ENCODE measurements around the gene SMIM10L1. TPM values are rescaled to one million over a fixed set of nuclear protein-coding genes. Genes with fewer than 3 reads are reported as not detected.

SMIM10L1 gene
- total and polyA plus RNA-seq, 8 donors: 9.5 to 15.5 (median 13.1) TPM

DNA sequence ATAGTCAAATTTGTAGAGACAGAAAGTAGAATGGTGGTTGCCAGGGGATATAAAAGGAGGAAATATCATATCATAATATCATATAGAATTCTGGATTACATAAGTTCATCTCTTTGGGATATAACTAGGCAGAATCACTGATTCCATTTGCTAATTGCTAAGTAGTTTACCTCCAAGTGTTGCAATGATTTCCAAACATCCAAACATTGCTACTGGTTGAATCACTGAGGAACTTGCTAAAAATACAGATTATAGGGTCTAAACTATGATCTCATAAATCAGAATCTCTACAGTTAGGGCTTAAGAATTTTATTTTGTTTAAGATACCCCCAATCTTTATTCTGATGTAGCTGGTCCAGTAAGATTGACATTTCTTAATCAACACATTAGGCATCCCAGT, 31.8 kb downstream of the SMIM10L1 start:
- ATAC-seq (no peak), DNase-seq (no peak)
- no peaks in the 10 kb centered on the region for H3K9me3 ChIP-seq
- H3K4me3 ChIP-seq: no peak overlapping the region
- no peaks in the 10 kb centered on the region for H3K4me1 ChIP-seq
- H3K27me3 ChIP-seq: no peaks in the 10 kb centered on the region
- no peak overlapping the region for H3K27ac ChIP-seq
- H3K36me3 ChIP-seq: no peaks in the 10 kb centered on the region
- TF ChIP-seq, protein P1, sequence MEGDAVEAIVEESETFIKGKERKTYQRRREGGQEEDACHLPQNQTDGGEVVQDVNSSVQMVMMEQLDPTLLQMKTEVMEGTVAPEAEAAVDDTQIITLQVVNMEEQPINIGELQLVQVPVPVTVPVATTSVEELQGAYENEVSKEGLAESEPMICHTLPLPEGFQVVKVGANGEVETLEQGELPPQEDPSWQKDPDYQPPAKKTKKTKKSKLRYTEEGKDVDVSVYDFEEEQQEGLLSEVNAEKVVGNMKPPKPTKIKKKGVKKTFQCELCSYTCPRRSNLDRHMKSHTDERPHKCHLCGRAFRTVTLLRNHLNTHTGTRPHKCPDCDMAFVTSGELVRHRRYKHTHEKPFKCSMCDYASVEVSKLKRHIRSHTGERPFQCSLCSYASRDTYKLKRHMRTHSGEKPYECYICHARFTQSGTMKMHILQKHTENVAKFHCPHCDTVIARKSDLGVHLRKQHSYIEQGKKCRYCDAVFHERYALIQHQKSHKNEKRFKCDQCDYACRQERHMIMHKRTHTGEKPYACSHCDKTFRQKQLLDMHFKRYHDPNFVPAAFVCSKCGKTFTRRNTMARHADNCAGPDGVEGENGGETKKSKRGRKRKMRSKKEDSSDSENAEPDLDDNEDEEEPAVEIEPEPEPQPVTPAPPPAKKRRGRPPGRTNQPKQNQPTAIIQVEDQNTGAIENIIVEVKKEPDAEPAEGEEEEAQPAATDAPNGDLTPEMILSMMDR (IDR thresholded peaks at IDR 0.05): no peak
- intact Hi-C loops (cut with DNase I): loop anchor here in 1 of 2 donors (10.0 kb wide), 1 partner anchor 282 kb away; no protein-coding TSS in a partner anchor

DNA sequence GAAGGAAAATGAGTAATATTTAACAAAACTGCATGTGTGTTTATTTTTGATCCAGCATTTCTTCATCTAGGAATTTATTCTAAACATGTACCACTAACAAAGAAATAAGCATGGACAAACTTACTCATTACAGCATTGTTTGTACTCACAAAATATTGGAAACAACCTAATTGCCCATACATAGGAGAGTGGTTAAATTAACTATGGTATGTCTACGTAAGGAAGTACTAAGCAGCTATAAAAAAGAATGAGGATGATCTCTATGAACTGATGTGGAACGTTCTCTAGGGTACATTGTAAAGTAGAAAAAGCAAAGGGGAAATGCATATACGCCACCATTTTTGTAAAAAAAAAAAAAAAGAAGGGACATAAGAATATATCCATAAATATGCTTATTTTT, 33.2 kb downstream of the SMIM10L1 start:
- no peak overlapping the region for H3K4me3 ChIP-seq
- H3K4me1 ChIP-seq: no peaks in the 10 kb centered on the region
- TF ChIP-seq, protein P1 (IDR thresholded peaks at IDR 0.05): no peak
- no peaks in the 10 kb centered on the region for H3K9me3 ChIP-seq
- H3K36me3 ChIP-seq: no peaks in the 10 kb centered on the region
- DNase-seq (no peak), ATAC-seq (no peak)
- H3K27ac ChIP-seq: no peak overlapping the region
- intact Hi-C loops (cut with DNase I): loop anchor here in 1 of 2 donors (10.0 kb wide), 1 partner anchor 281 kb away; no protein-coding TSS in a partner anchor
- H3K27me3 ChIP-seq: no peaks in the 10 kb centered on the region

DNA sequence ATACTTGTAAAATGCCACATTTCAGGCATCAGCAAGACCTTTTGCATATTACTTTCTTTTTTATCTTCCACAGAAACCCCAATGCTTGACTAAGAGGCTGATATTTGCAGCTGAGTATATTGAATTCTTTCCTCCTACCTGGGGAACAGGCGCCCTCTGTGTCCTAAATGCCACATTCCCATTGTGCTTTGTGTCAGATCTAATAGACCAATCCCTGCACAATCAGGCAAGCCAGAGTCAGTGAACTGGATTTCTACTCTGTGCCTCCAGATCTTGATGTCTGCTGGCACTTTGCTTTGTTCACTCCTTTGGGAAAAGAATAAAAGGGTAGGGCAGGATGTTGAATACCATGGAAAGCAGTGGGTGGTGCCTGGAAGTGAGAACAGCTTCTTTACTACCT, 38.1 kb downstream of the SMIM10L1 start:
- intact Hi-C loops (cut with DNase I): loop anchor here in 1 of 2 donors (10.0 kb wide), 1 partner anchor 276 kb away; no protein-coding TSS in a partner anchor

More for the DNA sequence above, 38.1 kb downstream of the SMIM10L1 start:
- Histone ChIP-seq H3K36me3 (no peaks in the 10 kb centered on the region), H3K4me3 (no peak overlapping the region), H3K4me1 (no peaks in the 10 kb centered on the region), H3K27ac (no peak overlapping the region), H3K27me3 (no peaks in the 10 kb centered on the region), H3K9me3 (no peaks in the 10 kb centered on the region)
- TF ChIP-seq, protein P1 (IDR thresholded peaks at IDR 0.05): no peak
- ATAC-seq: no peak
- no peak for DNase-seq

Other genes starting within 250 kb of the SMIM10L1 start
- not detected for gene PRH2, start 242.0 kb upstream of the SMIM10L1 start, total RNA-seq
- gene PRH2, start 242.0 kb upstream of the SMIM10L1 start, polyA plus RNA-seq (ENCODE audit: insufficient read length in 6 of 6): 1 to 10 TPM in 1 of 6 donors, under 1 TPM in 5; 0.33 to 1.1 (median 0.67) TPM
- gene TAS2R14, start 231.9 kb upstream of the SMIM10L1 start, total RNA-seq: 1 to 10 TPM; 1.2 to 1.9 TPM
- 1 to 10 TPM; 3.8 to 5.0 (median 4.8) TPM for gene TAS2R14, start 231.9 kb upstream of the SMIM10L1 start, polyA plus RNA-seq (ENCODE audit: insufficient read length in 6 of 6)
- 1 to 10 TPM; 1.0 to 1.1 TPM for gene TAS2R50, start 184.3 kb upstream of the SMIM10L1 start, total RNA-seq
- gene TAS2R50, start 184.3 kb upstream of the SMIM10L1 start, polyA plus RNA-seq (ENCODE audit: insufficient read length in 6 of 6): under 1 TPM in 5 of 6 donors, not detected in 1; 0.17 to 0.34 (median 0.20) TPM
- 1 to 10 TPM; 1.6 to 1.7 TPM for gene TAS2R20, start 172.9 kb upstream of the SMIM10L1 start, total RNA-seq
- 1 to 10 TPM; 2.3 to 3.6 (median 3.1) TPM for gene TAS2R20, start 172.9 kb upstream of the SMIM10L1 start, polyA plus RNA-seq (ENCODE audit: insufficient read length in 6 of 6)
- 1 to 10 TPM; 2.0 to 3.3 TPM for gene TAS2R19, start 148.6 kb upstream of the SMIM10L1 start, total RNA-seq
- gene TAS2R19, start 148.6 kb upstream of the SMIM10L1 start, polyA plus RNA-seq (ENCODE audit: insufficient read length in 6 of 6): 1 to 10 TPM; 1.5 to 3.3 (median 2.2) TPM
- 1 to 10 TPM; 2.1 to 3.4 TPM for gene TAS2R31, start 139.8 kb upstream of the SMIM10L1 start, total RNA-seq
- 1 to 10 TPM; 1.2 to 2.9 (median 2.2) TPM for gene TAS2R31, start 139.8 kb upstream of the SMIM10L1 start, polyA plus RNA-seq (ENCODE audit: insufficient read length in 6 of 6)
- gene TAS2R46, start 108.9 kb upstream of the SMIM10L1 start, total RNA-seq: 1 to 10 TPM; 1.0 to 1.4 TPM
- gene TAS2R46, start 108.9 kb upstream of the SMIM10L1 start, polyA plus RNA-seq (ENCODE audit: insufficient read length in 6 of 6): under 1 TPM in 4 of 6 donors, not detected in 2; 0.20 to 0.37 (median 0.31) TPM
- gene TAS2R43, start 78.9 kb upstream of the SMIM10L1 start, total RNA-seq: under 1 TPM; 0.52 to 0.71 TPM
- under 1 TPM; 0.38 to 0.78 (median 0.60) TPM for gene TAS2R43, start 78.9 kb upstream of the SMIM10L1 start, polyA plus RNA-seq (ENCODE audit: insufficient read length in 6 of 6)
- 1 to 10 TPM; 1.9 to 3.1 TPM for gene TAS2R30, start 36.5 kb upstream of the SMIM10L1 start, total RNA-seq
- gene TAS2R30, start 36.5 kb upstream of the SMIM10L1 start, polyA plus RNA-seq (ENCODE audit: insufficient read length in 6 of 6): under 1 TPM; 0.20 to 0.81 (median 0.35) TPM
- not detected for gene TAS2R42, start 15.7 kb downstream of the SMIM10L1 start, total RNA-seq
- gene TAS2R42, start 15.7 kb downstream of the SMIM10L1 start, polyA plus RNA-seq (ENCODE audit: insufficient read length in 6 of 6): under 1 TPM in 1 of 6 donors, not detected in 5; 0.15 TPM
- not detected for gene PRB3, start 98.5 kb downstream of the SMIM10L1 start, total RNA-seq
- under 1 TPM in 2 of 6 donors, not detected in 4; 0.13 to 0.14 TPM for gene PRB3, start 98.5 kb downstream of the SMIM10L1 start, polyA plus RNA-seq (ENCODE audit: insufficient read length in 6 of 6)
- not detected for gene PRB4, start 139.2 kb downstream of the SMIM10L1 start, total RNA-seq
- gene PRB4, start 139.2 kb downstream of the SMIM10L1 start, polyA plus RNA-seq (ENCODE audit: insufficient read length in 6 of 6): not detected
- not detected for gene PRB2, start 224.4 kb downstream of the SMIM10L1 start, total RNA-seq
- under 1 TPM in 1 of 6 donors, not detected in 5; 0.13 TPM for gene PRB2, start 224.4 kb downstream of the SMIM10L1 start, polyA plus RNA-seq (ENCODE audit: insufficient read length in 6 of 6)

Measured in left lung (tissue), 10 donors.